ENCODE results near the gene TNNI3K.

- no peak for TF ChIP-seq TAF1 (IDR thresholded peaks at IDR 0.05; ENCODE audit: low read depth, low read length)
- TF ChIP-seq EP300 (IDR thresholded peaks at IDR 0.05; ENCODE audit: borderline replicate concordance in 1 of 2, low read depth in 2 of 2, low read length in 2 of 2): no peak; a peak in 1 of 3 replicates
- TF ChIP-seq BRCA1 (IDR thresholded peaks at IDR 0.05; ENCODE audit: low read depth, low read length): no peak
- no peak for TF ChIP-seq CREB1 (IDR thresholded peaks at IDR 0.05)
- TF ChIP-seq ATF2 (IDR thresholded peaks at IDR 0.05; ENCODE audit: low read length): no peak
- TF ChIP-seq EZH2 (IDR thresholded peaks at IDR 0.05; ENCODE audit: low read depth, low read length, severe bottlenecking): no peak
- TF ChIP-seq POLR2A (IDR thresholded peaks at IDR 0.05; ENCODE audit: control extremely low read depth in 1 of 2, low read depth in 2 of 2, low read length in 2 of 2): no peak
- TF ChIP-seq SAP30 (IDR thresholded peaks at IDR 0.05; ENCODE audit: insufficient read depth, insufficient replicate concordance, low read length): no peak
- TF ChIP-seq CTCF (IDR thresholded peaks at IDR 0.05; ENCODE audit: control extremely low read depth in 1 of 3, insufficient read depth in 1 of 3, low read depth in 1 of 3, low read length in 3 of 3): no peak
- TF ChIP-seq ASH2L (IDR thresholded peaks at IDR 0.05; ENCODE audit: low read length): no peak
Measured at GRCh38 chr1:74522148-74522547, 287.0 kb downstream of the TNNI3K start.

Data from H1 (cell line).